Inflammatory macrophage (primary cell): ENCODE results near the gene CES3.
"Not testable (repeated sequence)": the region's sequence is repeated elsewhere in the genome, so short reads cannot be mapped to it uniquely, and the experiment has no call there.

Source experiments
- DNase-seq, 2 donors: peaks; one replicate each; pipeline ENCODE4 v3.0.0-alpha.2; 2020 to 2022

CES3 gene

DNA sequence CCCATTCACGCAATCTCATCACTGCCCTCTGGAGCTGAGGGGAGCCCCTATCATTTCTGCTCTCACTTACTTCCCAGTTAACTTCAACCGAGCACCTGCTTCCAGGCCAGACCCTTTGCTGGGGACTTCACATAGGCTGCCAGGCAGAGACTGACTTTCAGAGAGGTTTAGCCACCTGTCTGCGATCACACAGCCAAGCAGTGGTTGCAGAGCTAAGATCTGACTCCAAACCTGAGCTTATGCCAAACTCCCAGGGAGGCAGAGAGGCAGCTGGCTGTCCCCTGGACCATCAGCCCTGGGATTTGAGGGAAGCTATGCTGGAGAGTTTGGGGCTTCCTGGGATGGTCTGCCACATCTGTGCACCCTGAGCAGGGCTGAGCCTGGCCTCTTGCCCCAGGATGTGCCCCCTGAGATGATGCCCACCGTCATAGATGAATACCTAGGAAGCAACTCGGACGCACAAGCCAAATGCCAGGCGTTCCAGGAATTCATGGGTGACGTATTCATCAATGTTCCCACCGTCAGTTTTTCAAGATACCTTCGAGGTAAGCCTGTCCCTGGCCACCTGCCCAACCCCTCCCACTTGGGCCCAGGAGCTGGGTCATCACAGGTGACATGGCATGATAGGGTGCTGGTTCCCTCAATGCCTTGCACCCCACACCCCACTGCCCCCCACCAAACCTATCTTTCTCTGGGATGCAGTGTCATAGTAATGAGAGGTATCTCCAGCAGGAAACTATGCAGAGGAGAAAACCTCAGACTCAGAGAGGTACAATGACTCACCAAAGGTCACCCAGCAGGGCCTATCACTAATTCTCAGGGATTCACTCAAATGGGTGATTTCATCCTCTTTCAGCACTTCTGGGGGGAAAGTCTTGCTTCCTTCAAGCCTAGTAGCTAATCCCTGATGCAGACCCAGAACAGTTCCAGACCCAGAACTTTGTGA is 10.0 kb downstream of the CES3 start:
- no peak for DNase-seq

DNA sequence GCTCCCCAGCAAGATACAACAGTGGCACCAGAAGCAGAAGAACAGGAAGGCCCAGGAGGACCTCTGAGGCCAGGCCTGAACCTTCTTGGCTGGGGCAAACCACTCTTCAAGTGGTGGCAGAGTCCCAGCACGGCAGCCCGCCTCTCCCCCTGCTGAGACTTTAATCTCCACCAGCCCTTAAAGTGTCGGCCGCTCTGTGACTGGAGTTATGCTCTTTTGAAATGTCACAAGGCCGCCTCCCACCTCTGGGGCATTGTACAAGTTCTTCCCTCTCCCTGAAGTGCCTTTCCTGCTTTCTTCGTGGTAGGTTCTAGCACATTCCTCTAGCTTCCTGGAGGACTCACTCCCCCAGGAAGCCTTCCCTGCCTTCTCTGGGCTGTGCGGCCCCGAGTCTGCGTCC is 11.9 kb downstream of the CES3 start:
- no peak for DNase-seq

DNA sequence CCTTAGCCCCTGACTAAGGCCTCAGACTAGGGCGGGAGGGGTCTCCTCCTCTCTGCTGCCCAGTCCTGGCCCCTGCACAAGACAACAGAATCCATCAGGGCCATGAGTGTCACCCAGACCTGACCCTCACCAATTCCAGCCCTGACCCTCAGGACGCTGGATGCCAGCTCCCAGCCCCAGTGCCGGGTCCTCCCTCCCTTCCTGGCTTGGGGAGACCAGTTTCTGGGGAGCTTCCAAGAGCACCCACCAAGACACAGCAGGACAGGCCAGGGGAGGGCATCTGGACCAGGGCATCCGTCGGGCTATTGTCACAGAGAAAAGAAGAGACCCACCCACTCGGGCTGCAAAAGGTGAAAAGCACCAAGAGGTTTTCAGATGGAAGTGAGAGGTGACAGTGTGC is 12.7 kb downstream of the CES3 start:
- DNase-seq = no peak

DNA sequence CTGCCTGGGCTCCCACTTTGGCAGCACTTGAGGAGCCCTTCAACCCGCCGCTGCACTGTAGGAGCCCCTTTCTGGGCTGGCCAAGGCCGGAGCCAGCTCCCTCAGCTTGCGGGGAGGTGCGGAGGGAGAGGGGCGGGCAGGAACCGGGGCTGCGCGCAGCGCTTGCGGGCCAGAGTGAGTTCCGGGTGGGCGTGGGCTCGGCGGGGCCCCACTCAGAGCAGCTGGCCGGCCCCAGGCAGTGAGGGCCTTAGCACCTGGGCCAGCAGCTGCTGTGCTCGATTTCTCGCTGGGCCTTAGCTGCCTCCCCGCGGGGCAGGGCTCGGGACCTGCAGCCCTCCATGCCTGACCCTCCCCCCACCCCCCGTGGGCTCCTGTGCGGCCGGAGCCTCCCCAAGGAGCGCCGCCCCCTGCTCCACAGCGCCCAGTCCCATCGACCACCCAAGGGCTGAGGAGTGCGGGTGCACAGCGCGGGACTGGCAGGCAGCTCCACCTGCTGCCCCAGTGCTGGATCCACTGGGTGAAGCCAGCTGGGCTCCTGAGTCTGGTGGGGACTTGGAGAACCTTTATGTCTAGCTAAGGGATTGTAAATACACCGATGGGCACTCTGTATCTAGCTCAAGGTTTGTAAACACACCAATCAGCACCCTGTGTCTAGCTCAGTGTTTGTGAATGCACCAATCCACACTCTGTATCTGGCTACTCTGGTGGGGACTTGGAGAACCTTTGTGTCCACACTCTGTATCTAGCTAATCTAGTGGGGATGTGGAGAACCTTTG is 13.3 kb downstream of the CES3 start:
- DNase-seq = not testable (repeated sequence)

DNA sequence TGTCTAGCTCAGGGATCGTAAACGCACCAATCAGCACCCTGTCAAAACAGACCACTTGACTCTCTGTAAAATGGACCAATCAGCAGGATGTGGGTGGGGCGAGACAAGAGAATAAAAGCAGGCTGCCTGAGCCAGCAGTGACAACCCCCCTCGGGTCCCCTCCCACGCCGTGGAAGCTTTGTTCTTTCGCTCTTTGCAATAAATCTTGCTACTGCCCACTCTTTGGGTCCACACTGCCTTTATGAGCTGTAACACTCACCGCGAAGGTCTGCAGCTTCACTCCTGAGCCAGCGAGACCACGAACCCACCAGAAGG is 13.8 kb downstream of the CES3 start:
- peak in 1 of 2 donors; percentile 10 for DNase-seq

DNA sequence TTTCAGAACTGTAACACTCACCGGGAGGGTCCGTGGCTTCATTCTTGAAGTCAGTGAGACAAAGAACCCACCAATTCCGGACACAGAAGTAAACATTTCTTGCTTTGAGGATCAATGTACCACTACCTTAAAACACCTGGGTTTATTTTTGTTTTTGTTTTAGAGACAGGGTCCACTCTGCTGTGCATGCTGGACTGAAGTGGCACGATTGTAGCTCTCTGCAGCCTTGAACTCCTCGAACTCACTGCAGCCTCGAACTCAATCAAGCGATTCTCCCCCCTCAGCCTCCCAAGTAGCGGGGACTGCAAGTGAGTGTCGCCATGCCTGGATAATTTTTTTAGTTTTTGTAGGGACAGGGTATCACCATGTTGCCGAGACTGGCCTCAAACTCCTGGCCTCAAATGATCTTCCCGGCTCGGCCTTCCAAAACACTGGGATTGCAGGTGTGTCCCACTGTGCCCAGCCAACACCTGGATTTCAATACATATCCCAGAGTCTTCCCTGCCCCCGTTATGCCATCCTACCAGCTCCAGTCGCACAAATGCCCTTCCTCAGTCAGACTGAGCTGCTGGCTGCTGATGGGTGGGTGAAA is 14.3 kb downstream of the CES3 start:
- no peak for DNase-seq

DNA sequence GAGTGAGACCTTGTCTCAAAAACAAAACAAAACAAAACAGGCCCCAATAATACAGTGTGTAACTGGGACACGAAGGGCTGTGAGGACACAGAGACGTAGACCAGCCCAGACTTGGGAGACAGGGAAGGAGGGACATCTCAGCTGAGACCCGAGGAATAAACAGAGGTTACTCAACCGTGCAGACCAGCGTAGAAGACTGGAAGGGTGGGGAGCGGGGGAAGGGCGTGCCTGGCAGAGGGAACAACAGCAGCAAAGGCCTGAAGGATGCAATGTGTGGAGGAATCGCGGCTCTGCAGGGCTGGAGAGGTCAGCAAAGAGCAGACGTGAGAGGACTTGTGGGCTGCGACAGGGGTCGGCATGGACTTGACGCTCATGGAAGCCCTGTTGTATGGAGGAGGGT is 15.7 kb downstream of the CES3 start:
- no peak for DNase-seq

DNA sequence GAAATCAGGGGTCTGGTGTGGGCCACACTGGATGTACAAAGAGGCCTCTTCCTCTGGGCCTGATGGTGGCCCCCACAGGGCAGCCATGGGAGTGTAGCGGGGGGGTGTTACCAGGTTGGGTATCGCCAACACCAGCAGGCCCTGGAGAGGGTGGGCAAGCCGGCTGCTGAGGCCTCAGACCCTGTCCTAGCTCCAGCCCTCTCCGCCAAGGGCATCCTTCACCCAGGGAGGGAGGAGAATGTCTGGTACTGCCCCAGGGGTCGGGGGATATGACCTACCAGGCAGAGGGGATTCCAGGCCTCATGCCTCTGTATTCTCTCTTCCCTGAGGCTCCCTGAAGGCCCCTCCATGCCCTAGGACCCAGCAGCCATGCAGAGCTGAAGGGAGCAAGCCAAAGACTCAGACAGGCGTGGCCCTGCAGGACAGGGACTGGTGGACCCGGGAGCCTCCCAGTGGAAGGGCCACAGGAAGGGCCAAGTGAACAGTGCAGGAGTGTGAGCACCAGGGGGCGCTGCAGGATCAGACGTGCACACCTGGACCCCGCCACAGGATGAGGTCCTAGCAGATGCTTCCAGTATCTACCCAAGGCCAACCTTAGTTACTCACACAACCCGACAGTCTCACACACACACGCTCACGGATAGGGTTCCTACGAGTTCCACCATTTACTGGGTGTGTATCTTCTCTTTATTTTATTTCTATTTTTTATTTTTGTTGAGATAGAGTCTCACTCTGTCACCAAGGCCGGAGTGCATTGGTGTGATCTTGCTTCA is 16.5 kb downstream of the CES3 start:
- peak; percentile 87 to 88 for DNase-seq

DNA sequence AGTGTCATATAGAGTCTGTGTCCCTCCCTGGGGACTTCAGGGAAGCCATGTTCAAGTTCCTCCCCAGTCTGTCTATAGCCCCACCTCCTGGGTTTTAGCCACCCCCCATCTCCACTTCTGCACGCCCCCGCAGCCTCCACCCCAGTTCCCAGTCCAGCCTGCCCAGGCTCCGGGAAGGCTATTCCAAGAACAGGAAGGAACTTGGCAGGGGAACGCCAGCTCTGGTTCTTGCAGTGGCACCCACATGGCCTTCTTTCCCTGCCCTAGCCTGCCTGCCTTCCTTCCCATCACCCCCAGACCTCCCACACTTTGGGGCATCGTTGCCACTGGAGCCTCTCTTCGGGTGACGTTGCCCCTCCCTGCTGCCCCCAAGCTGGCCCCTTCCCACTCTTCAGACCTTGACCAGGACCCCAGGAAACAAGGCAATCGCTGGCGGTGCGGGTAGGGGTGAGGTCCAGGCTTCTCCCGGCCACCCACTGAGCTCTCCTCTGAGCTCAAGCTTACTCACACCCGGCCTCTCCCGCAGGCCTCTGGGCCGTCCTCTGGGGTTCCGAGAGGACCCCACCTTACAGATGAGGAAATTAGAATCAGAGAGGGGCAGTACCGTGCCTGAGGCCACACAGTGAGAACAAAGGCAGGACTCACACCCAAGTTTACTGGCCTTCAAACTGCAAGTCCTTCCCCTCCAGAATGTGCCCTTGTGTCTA is 18.1 kb downstream of the CES3 start:
- peak; percentile 83 to 91 for DNase-seq

DNA sequence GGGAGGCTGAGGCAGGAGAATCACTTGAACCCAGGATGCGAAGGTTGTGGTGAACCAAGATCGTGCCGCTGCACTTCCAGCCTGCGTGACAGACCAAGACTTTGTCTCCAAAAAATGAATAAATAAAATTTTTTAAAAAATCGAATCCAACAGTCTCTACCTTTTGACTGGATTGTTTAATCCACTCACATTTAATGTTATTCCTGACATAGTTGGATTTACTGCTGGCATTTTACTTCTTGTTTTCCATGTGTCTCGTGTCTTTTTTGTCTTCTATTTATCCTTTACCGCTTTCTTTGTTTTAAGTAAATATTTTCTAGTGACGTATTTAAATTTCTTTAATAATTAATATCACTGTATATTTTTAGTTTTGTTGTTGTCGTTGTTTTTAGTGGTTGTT is 22.0 kb downstream of the CES3 start:
- no peak for DNase-seq

DNA sequence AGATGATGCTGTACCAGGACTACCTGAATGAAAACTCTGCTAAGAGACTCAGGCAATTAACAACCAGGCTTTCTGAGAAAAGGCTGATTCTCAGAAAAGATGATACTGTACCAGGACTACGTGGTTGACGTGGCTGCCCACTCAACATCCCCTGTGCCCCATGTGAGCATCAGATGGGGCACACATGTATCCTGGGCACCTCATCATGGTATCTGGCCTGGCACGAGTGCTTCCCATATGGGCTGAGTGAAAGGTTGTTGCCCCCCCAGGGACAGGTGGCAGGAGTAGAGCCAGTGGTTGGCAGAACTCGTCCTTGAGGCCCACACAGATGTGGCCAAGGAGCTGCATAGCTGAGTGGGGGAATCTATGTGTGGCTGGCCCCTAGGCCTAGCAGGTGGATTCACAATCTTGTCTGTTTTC is 23.8 kb downstream of the CES3 start:
- DNase-seq = no peak

DNA sequence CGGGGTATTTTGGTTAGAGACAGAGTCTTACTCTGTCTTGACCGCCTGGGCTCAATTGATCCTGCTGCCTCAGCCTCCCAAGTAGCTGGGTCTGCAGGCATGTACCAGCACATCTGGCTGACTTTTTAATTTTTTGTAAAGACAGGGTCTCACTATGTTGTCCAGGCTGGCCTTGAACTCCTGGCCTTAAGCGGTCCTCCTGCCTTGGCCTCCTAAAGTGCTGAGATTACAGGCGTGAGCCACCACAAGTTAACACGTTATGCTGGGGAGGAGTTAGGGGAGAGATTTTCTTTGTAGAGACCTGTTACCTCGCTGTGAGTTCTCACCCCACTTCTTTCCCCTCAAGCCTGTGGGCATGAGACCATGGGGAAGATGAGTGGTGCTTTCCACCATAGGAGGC is 25.5 kb downstream of the CES3 start:
- DNase-seq = no peak

DNA sequence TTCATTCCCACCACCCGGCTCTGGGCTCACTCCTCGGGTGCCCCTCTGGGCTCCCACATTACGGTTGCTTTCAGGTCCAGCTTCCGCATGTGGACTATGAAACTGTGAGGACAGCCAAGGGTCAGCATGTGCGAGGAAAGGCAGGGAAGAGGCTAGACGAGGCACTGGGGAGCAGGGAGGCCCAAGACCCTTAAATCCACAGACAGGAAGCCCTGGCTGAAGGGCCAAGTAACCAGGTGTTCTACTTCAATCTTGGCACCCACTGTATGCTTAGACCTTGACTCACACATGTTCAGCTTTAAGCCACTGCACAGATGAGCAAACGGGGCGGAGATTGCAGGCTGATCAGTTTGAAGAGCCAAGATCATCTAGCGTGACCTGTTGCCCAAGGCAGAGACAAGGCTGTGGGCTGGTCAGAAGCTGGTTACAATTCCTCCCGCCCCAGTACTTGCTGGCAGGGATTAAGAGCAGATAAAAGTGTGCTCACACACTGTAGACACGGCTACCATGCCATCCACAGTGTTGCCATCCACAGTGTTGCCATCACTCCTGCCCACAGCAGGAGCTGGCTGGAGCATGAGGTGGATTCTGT is 27.2 kb downstream of the CES3 start, which contains the start of gene CES4A:
TSS of gene CES4A (plus strand) at position 393 of the 592 bp plus-strand sequence. CDS start at position 577, 184 bp downstream.
- no peak for DNase-seq

DNA sequence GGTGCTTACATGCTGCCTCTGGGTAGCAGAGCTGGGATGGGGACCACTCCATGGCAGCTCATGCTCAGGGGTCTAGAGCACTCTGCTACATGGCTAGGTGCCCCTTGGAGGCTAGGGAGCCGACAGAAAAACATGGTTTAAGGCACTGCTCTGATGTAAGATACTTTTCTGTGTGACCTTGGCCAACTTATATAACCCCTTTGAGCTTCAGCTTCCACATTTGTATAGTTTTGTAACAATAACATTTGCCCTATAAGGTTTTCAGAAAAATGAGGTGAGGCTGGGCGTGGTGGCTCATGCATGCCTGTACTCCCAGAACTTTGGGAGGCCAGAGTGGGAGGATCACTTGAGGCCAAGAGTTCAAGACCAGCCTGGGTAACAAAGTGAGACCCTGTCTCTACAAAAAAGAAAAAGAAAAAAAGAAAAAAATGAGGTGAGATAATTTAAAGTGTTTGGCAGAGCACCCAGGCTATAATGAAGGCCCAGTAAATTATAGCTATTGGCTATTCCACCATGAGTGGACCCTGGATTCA is 30.5 kb downstream of the CES3 start:
- DNase-seq = no peak

DNA sequence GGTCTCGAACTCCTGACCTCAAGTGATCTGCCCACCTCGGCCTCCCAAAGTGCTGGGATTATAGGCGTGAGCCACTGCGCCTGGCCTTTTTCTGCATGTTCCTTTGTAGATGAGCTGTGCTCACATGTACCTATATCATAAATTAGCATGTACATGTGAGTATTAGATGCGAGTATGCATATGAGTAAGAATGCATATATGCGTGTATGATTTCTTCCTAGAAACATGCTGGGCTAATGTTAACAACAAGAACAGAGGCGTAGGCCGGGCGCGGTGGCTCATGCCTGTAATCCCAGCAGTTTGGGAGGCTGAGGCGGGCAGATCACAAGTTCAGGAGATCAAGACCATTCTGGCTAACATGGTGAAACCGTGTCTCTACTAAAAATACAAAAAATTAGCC is 32.5 kb downstream of the CES3 start:
- DNase-seq = not testable (repeated sequence)

DNA sequence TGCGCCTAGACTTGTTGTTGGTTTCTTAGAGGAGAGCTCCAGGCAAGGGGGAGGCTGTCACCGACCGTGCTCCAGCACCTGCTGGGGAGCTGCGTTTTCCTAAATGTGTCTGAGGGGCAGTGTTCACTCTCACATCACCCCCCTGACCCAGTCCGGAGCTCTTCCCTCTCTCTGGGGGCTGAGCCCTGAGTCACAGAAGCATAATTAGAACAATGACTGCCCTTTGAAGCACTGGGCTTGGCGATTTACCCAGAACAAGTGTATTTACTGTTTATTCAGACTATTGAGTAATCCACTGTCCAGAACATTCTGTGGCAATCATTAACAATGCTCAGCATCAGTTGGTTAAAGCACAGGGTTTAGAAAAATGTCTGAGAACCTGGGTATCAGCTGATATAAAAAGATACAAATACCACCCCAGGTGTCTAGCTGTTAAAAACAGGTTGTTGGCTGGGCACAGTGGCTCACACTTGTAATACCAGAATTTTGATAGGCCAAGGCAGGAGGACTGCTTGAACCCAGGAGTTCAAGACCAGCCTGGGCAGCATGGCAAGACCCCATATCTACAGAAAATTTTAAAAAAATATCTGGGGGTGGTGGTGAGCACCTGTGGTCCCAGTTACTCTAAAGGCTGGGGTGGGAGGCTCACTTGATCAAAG is 35.4 kb downstream of the CES3 start:
- no peak for DNase-seq

DNA sequence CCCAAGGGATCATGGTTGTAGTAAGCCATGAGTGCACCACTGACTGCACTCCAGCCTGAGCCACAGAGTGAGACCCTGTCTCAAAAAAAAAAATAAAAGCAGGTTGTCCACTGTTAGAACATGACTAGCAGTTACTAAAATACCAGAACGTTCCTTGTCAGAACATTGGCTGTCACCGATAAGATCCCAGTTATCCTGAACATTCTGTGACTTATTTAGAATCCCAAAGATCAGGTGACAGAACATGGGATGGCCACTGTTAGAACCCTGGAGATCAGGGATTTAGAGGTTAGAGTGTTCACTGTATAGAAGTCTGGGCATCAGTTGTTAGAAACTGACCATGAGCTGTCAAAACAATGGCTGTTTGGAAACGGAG is 35.9 kb downstream of the CES3 start:
- no peak for DNase-seq

DNA sequence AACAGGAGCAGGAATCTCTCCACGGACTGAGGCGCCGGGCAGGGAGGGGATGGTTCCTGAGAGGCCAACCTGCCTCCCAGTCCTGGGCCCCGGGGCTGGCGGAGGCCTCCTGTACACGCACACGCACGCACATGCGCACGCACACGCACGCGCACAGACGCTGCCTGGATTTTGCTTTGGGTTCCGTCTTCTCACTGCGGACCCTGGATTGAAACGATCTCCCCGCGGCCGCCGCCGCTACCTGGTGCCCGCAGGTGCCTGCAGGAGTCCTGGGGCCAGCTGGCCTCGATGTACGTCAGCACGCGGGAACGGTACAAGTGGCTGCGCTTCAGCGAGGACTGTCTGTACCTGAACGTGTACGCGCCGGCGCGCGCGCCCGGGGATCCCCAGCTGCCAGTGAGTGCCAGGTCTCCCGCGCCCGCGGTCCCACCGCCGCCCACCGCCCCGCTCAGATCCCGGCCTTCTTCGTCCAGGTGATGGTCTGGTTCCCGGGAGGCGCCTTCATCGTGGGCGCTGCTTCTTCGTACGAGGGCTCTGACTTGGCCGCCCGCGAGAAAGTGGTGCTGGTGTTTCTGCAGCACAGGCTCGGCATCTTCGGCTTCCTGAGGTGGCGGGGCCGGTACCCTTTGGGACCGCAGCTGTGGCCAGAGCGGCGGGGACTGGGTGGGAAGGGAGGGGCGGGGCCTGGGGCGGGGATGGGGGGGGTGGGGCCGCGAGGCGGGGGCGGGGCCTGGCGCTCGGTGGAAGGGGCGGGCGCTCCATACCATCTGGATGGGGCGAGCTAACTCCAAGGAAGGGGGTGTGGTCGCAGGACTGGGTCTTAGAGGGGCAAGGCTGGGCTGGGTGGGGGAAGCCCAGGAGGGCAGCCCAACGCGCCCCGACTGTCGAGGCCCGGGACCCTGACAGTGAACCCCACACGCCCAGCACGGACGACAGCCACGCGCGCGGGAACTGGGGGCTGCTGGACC is 39.6 kb downstream of the CES3 start:
- peak; percentile 23 to 41 for DNase-seq

DNA sequence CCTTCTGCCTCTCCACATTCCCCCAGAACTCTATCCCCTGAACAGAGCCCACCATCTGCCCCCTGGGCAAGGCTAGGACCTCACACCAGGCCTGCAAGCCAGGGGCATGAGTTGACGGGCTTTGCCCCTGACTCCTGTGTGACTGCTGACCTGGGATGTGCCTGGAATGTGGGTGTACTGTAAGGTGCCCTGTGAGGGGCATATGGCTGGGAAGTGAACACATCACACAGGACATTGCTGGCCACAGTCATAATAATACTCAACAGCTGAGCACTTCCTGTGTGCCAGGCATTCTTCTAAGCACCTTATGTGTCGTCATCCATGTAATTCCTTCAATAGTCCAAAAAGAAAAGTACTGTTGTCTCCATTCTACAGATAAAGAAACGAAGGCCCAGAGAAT is 40.7 kb downstream of the CES3 start:
- no peak for DNase-seq
